Breast epithelium (tissue), 4 donors: ENCODE results near the gene PLEKHO1. TPM values are rescaled to one million over a fixed set of nuclear protein-coding genes. Genes with fewer than 3 reads are reported as not detected.
"Not testable (repeated sequence)": the region's sequence is repeated elsewhere in the genome, so short reads cannot be mapped to it uniquely, and the experiment has no call there.

ENCODE experiments used
- DNase-seq, 2 donors: peaks; one replicate each; pipeline ENCODE4 v3.0.0-alpha.2; 2019; ENCODE audit warnings: low spot score in 2 of 2
- H3K27ac ChIP-seq, 2 donors: fragments of 200-600 bp; sonication (generic) in 1 of 2; one replicate each; pipeline ENCODE4 v1.5.1; 2016 to 2019; ENCODE audit warnings: mild to moderate bottlenecking in 1 of 2
- H3K27me3 ChIP-seq, 2 donors: fragments of 200-600 bp; sonication (generic) in 1 of 2; one replicate each; pipeline versions ENCODE4 v1.5.1 to v1.6.0; 2017 to 2019; ENCODE audit warnings: control low read depth in 1 of 2, mild to moderate bottlenecking in 1 of 2
- H3K36me3 ChIP-seq: fragments of 200-600 bp; one replicate; pipeline ENCODE4 v1.5.1; 2019
- H3K4me1 ChIP-seq, 2 donors: fragments of 200-600 bp; sonication (generic); one replicate each; pipeline ENCODE4 v1.5.1; 2016 to 2019; ENCODE audit warnings: control low read depth in 1 of 2
- H3K4me3 ChIP-seq, 3 donors: fragments of 200-600 bp; sonication (generic); 1 replicate in 2 of 3; 2 replicates in 1 of 3; pipeline ENCODE4 v1.5.1; 2016 to 2019; ENCODE audit warnings: mild to moderate bottlenecking in 3 of 3, moderate library complexity in 2 of 3
- H3K9me3 ChIP-seq, 2 donors: fragments of 200-600 bp; sonication (generic) in 1 of 2; one replicate each; pipeline ENCODE4 v1.5.1; 2016 to 2019; ENCODE audit warnings: control low read depth in 1 of 2
- CTCF ChIP-seq, 3 donors: fragments of 450-650 bp; IDR thresholded peaks; one replicate each; pipeline ENCODE4 v1.5.1; 2016 to 2017; ENCODE audit warnings: antibody characterized with exemption in 3 of 3, mild to moderate bottlenecking in 3 of 3, moderate library complexity in 3 of 3
- POLR2A ChIP-seq: fragments of 450-650 bp; IDR thresholded peaks from one replicate; pipeline ENCODE4 v1.6.1; 2016; ENCODE audit warnings: antibody characterized with exemption, mild to moderate bottlenecking, moderate library complexity
- POLR2AphosphoS5 ChIP-seq, 3 donors: sonication (generic); formaldehyde crosslinking; IDR thresholded peaks; one replicate each; pipeline ENCODE4 v1.6.1; 2017; ENCODE audit warnings: antibody characterized with exemption in 3 of 3
- intact Hi-C: fragments of 100-400 bp; cut with DNase I; formaldehyde crosslinking; loops from one replicate; pipeline ENCODE4 v1.15.1; 2023; ENCODE audit warnings: low total_unique reads
- total RNA-seq, 3 donors: library from RNA; depleted of rRNA; stranded (reverse); fragments of >200 nt; gene quantifications; one replicate each; pipeline ENCODE4 v1.1.0, GENCODE V29; 2016

Gene PLEKHO1
- total RNA-seq, 3 donors from 2014 or later, result 20.8 to 58.0 (median 27.5) TPM

- intact Hi-C loops, result no loop called here
- Histone ChIP-seq H3K36me3 (no peaks in the 10 kb centered on the region), H3K4me1 (no peaks in the 10 kb centered on the region), H3K27me3 (no peaks in the 10 kb centered on the region), H3K4me3 (no peak overlapping the region), H3K27ac (no peak overlapping the region), H3K9me3 (no peaks in the 10 kb centered on the region)
- DNase-seq, result no peak
- no peak for TF ChIP-seq POLR2A
- no peak for TF ChIP-seq POLR2AphosphoS5 (IDR thresholded peaks at IDR 0.05)
- no peak for TF ChIP-seq CTCF (IDR thresholded peaks at IDR 0.05)
Measured at GRCh38 chr1:150187560-150187931, 37.8 kb downstream of the PLEKHO1 start.

- Histone ChIP-seq H3K27me3 (no peaks in the 10 kb centered on the region), H3K27ac (no peak overlapping the region), H3K4me1 (no peaks in the 10 kb centered on the region), H3K9me3 (no peaks in the 10 kb centered on the region), H3K36me3 (no peaks in the 10 kb centered on the region), H3K4me3 (no peak overlapping the region)
- no peak for TF ChIP-seq POLR2AphosphoS5 (IDR thresholded peaks at IDR 0.05)
- TF ChIP-seq CTCF (IDR thresholded peaks at IDR 0.05), result no peak
- no peak for TF ChIP-seq POLR2A
- intact Hi-C loops, result no loop called here
- DNase-seq, result no peak
Measured at GRCh38 chr1:150192012-150192411, 42.3 kb downstream of the PLEKHO1 start.

GRCh38 chr1:150194381-150195031, 44.8 kb downstream of the PLEKHO1 start:
- intact Hi-C loops, result no loop called here

GRCh38 chr1:150196417-150196816, 46.7 kb downstream of the PLEKHO1 start:
- DNase-seq, result no peak
- Histone ChIP-seq H3K36me3 (no peaks in the 10 kb centered on the region), H3K27ac (no peak overlapping the region), H3K4me3 (no peak overlapping the region), H3K9me3 (no peaks in the 10 kb centered on the region), H3K4me1 (no peaks in the 10 kb centered on the region), H3K27me3 (no peaks in the 10 kb centered on the region)
- intact Hi-C loops, result no loop called here
- TF ChIP-seq POLR2AphosphoS5 (IDR thresholded peaks at IDR 0.05), result no peak
- TF ChIP-seq CTCF (IDR thresholded peaks at IDR 0.05), result no peak
- no peak for TF ChIP-seq POLR2A

More at GRCh38 chr1:150194381-150195031, 44.8 kb downstream of the PLEKHO1 start:
- H3K4me3 ChIP-seq, result no peak overlapping the region
- H3K27ac ChIP-seq, result no peak overlapping the region
- no peaks in the 10 kb centered on the region for H3K27me3 ChIP-seq
- no peaks in the 10 kb centered on the region for H3K9me3 ChIP-seq
- DNase-seq, result no peak
- H3K4me1 ChIP-seq, result no peaks in the 10 kb centered on the region
- TF ChIP-seq POLR2A, result no peak
- TF ChIP-seq POLR2AphosphoS5 (IDR thresholded peaks at IDR 0.05), result no peak
- no peak for TF ChIP-seq CTCF (IDR thresholded peaks at IDR 0.05)
- H3K36me3 ChIP-seq, result no peaks in the 10 kb centered on the region

GRCh38 chr1:150207281-150207971, 57.7 kb downstream of the PLEKHO1 start:
- intact Hi-C loops, result no loop called here
- no peak for DNase-seq
- Histone ChIP-seq H3K36me3 (no peaks in the 10 kb centered on the region), H3K4me3 (no peak overlapping the region), H3K4me1 (no peaks in the 10 kb centered on the region), H3K27me3 (no peaks in the 10 kb centered on the region), H3K9me3 (no peaks in the 10 kb centered on the region), H3K27ac (no peak overlapping the region)
- TF ChIP-seq POLR2AphosphoS5 (IDR thresholded peaks at IDR 0.05), result no peak
- TF ChIP-seq POLR2A, result no peak
- TF ChIP-seq CTCF (IDR thresholded peaks at IDR 0.05), result no peak

- intact Hi-C loops, H3K27ac ChIP-seq, H3K9me3 ChIP-seq, DNase-seq, H3K4me3 ChIP-seq, H3K27me3 ChIP-seq, H3K4me1 ChIP-seq, H3K36me3 ChIP-seq: not testable (repeated sequence)
Measured at GRCh38 chr1:150208460-150208859, 58.7 kb downstream of the PLEKHO1 start.
